H1 (cell line): ENCODE data around the gene CAV1.

ENCODE experiments used
- CTCF ChIP-seq, 3 experiments: IDR thresholded peaks; 1 replicate in 2 of 3; 2 replicates in 1 of 3; pipeline versions ENCODE4 v1.5.1 to v1.6.1; 2011; ENCODE audit warnings: low read length in 3 of 3, mild to moderate bottlenecking in 3 of 3, inconsistent platforms in 2 of 3, low read depth in 1 of 3, moderate library complexity in 1 of 3; ENCODE audit not compliant: insufficient read depth in 1 of 3; ENCODE audit errors: control extremely low read depth in 1 of 3
- EP300 ChIP-seq, 2 experiments: IDR thresholded peaks; 1 replicate in 1 of 2; 2 replicates in 1 of 2; pipeline ENCODE4 v1.6.1; 2011 to 2012; ENCODE audit warnings: low read depth in 2 of 2, low read length in 2 of 2, mild to moderate bottlenecking in 2 of 2, borderline replicate concordance in 1 of 2, inconsistent platforms in 1 of 2, moderate library complexity in 1 of 2
- EZH2 ChIP-seq: fragments of 200-600 bp; sonication (generic); IDR thresholded peaks from 2 replicates; pipeline ENCODE4 v1.7.1; 2012; ENCODE audit warnings: low read depth, mild to moderate bottlenecking, moderate library complexity, low read length, inconsistent platforms; ENCODE audit not compliant: severe bottlenecking
- NRF1 ChIP-seq: IDR thresholded peaks from 2 replicates; pipeline ENCODE4 v1.6.1; 2011; ENCODE audit warnings: mild to moderate bottlenecking, low read depth, low read length, improper control_type of control experiment
- RAD21 ChIP-seq, 2 experiments: IDR thresholded peaks in 1 of 2; conservative IDR thresholded peaks in 1 of 2; 2 replicates each; pipeline ENCODE4 v1.6.1; 2011; ENCODE audit warnings: low read depth in 2 of 2, low read length in 2 of 2, improper control_type of control experiment in 1 of 2, inconsistent platforms in 1 of 2, mild to moderate bottlenecking in 1 of 2, moderate library complexity in 1 of 2
- RXRA ChIP-seq: IDR thresholded peaks from 2 replicates; pipeline ENCODE4 v1.6.1; 2011; ENCODE audit warnings: low read depth, mild to moderate bottlenecking, low read length, moderate library complexity; ENCODE audit not compliant: insufficient read depth
- SP4 ChIP-seq: IDR thresholded peaks from 2 replicates; pipeline ENCODE4 v1.6.1; 2012; ENCODE audit warnings: low read length, inconsistent platforms

GRCh38 chr7:116592041-116592355 is 67.2 kb downstream of the CAV1 start:
- TF ChIP-seq CTCF (IDR thresholded peaks at IDR 0.05; ENCODE audit: control extremely low read depth in 1 of 3, insufficient read depth in 1 of 3, low read depth in 1 of 3, low read length in 3 of 3) (no peak), NRF1 (no peak), RXRA (no peak), EP300 (IDR thresholded peaks at IDR 0.05; ENCODE audit: borderline replicate concordance in 1 of 2, low read depth in 2 of 2, low read length in 2 of 2) (no peak), RAD21 (IDR thresholded peaks at IDR 0.05 in 1 of 2, conservative IDR thresholded peaks at IDR 0.05 in 1 of 2; ENCODE audit: low read depth in 2 of 2, low read length in 2 of 2) (no peak), EZH2 (no peak), SP4 (no peak)
